Activated CD4-positive, alpha-beta memory T cell treated with anti-CD3 and anti-CD28 coated beads, Interleukin-2, amount 10 ng/mL, durations not matched to agents 7 days and 5 days (primary cell): ENCODE data around the gene HGD. TPM values are rescaled to one million over a fixed set of nuclear protein-coding genes. Genes with fewer than 3 reads are reported as not detected.
A peak's percentile ranks its signal among the peaks of the same experiment; 100 is the strongest.
"Not testable (repeated sequence)": the region's sequence is repeated elsewhere in the genome, so short reads cannot be mapped to it uniquely, and the experiment has no call there.

Experiments used
- CTCF ChIA-PET: fragments of 350-600 bp; sonication (Branson Sonifier 250); formaldehyde crosslinking; loops from one replicate; lab custom pipeline; 2021; ENCODE audit warnings: antibody characterized with exemption, inconsistent platforms; lab: Charles Lee
- POLR2A ChIA-PET: fragments of 350-600 bp; sonication (Branson Sonifier 250); formaldehyde crosslinking; loops from one replicate; lab custom pipeline; 2021; ENCODE audit warnings: antibody characterized with exemption; lab: Charles Lee
- DNase-seq: peaks from one replicate; pipeline ENCODE4 v3.0.0-alpha.2; 2020
- H3K27ac Mint-ChIP-seq: one replicate; pipeline ENCODE4 v1.8.0; 2021; ENCODE audit warnings: mild to moderate bottlenecking, mixed read lengths
- H3K27me3 Mint-ChIP-seq: one replicate; pipeline ENCODE4 v1.8.0; 2021; ENCODE audit warnings: mixed read lengths
- H3K36me3 Mint-ChIP-seq: one replicate; pipeline ENCODE4 v1.8.0; 2021; ENCODE audit warnings: low read depth, mixed read lengths
- H3K4me1 Mint-ChIP-seq: one replicate; pipeline ENCODE4 v1.8.0; 2021; ENCODE audit warnings: mixed read lengths
- H3K4me3 Mint-ChIP-seq: one replicate; pipeline ENCODE4 v1.8.0; 2021; ENCODE audit warnings: mild to moderate bottlenecking, mixed read lengths
- H3K9me3 Mint-ChIP-seq: one replicate; pipeline ENCODE4 v1.8.0; 2021; ENCODE audit warnings: mixed read lengths
- total RNA-seq, 2 experiments: library from RNA; stranded (reverse); gene quantifications; one replicate each; pipeline ENCODE4 v1.2.3, GENCODE V29; 2021

HGD gene
- total RNA-seq, 2 experiments from 2014 or later, result 0.43 to 0.96 TPM

- Mint-ChIP-seq H3K27ac (no peak overlapping the region), H3K36me3 (no peaks in the 10 kb centered on the region), H3K9me3 (peaks cover 4% of the 10 kb centered on the region), H3K27me3 (no peaks in the 10 kb centered on the region), H3K4me3 (no peak overlapping the region), H3K4me1 (no peaks in the 10 kb centered on the region)
- POLR2A ChIA-PET, result no interaction called here
- CTCF ChIA-PET, result no interaction called here
- DNase-seq, result no peak
These were observed 39.6 kb downstream of the HGD start for GRCh38 chr3:120642368-120642948.

- no peaks in the 10 kb centered on the region for H3K4me1 Mint-ChIP-seq
- CTCF ChIA-PET, result no interaction called here
- no peaks in the 10 kb centered on the region for H3K36me3 Mint-ChIP-seq
- no peak overlapping the region for H3K27ac Mint-ChIP-seq
- H3K4me3 Mint-ChIP-seq, result no peak overlapping the region
- no peaks in the 10 kb centered on the region for H3K27me3 Mint-ChIP-seq
- no peak for DNase-seq
- H3K9me3 Mint-ChIP-seq, result peaks cover 4% of the 10 kb centered on the region
- POLR2A ChIA-PET, result no interaction called here
These were observed 40.3 kb downstream of the HGD start for GRCh38 chr3:120641696-120642246.

- CTCF ChIA-PET, result no interaction called here
- no peak for DNase-seq
- Mint-ChIP-seq H3K36me3 (no peaks in the 10 kb centered on the region), H3K27ac (no peak overlapping the region), H3K4me1 (no peaks in the 10 kb centered on the region), H3K4me3 (no peak overlapping the region), H3K9me3 (peaks cover 4% of the 10 kb centered on the region), H3K27me3 (no peaks in the 10 kb centered on the region)
- POLR2A ChIA-PET, result no interaction called here
These were observed 41.8 kb downstream of the HGD start for GRCh38 chr3:120640231-120640630.

- H3K4me3 Mint-ChIP-seq, H3K9me3 Mint-ChIP-seq, CTCF ChIA-PET, POLR2A ChIA-PET, H3K27ac Mint-ChIP-seq, H3K27me3 Mint-ChIP-seq, DNase-seq, H3K36me3 Mint-ChIP-seq, H3K4me1 Mint-ChIP-seq: not testable (repeated sequence)
These were observed 43.2 kb downstream of the HGD start for GRCh38 chr3:120638820-120639219.

- Mint-ChIP-seq H3K27me3 (no peaks in the 10 kb centered on the region), H3K36me3 (no peaks in the 10 kb centered on the region), H3K4me3 (no peak overlapping the region), H3K27ac (no peak overlapping the region), H3K4me1 (no peaks in the 10 kb centered on the region), H3K9me3 (peaks cover 4% of the 10 kb centered on the region)
- ChIA-PET POLR2A (no interaction called here), CTCF (no interaction called here)
- DNase-seq, result no peak
These were observed 44.0 kb downstream of the HGD start for GRCh38 chr3:120637851-120638559.

- POLR2A ChIA-PET, result no interaction called here
- Mint-ChIP-seq H3K27me3 (no peaks in the 10 kb centered on the region), H3K4me1 (no peaks in the 10 kb centered on the region), H3K4me3 (no peak overlapping the region), H3K36me3 (no peaks in the 10 kb centered on the region), H3K27ac (no peak overlapping the region), H3K9me3 (peaks cover 4% of the 10 kb centered on the region)
- CTCF ChIA-PET, result no interaction called here
- no peak for DNase-seq
These were observed 45.1 kb downstream of the HGD start for GRCh38 chr3:120636795-120637401.

- ChIA-PET CTCF (no interaction called here), POLR2A (no interaction called here)
- Mint-ChIP-seq H3K27me3 (no peaks in the 10 kb centered on the region), H3K9me3 (peaks cover 4% of the 10 kb centered on the region), H3K4me3 (no peak overlapping the region), H3K4me1 (no peaks in the 10 kb centered on the region), H3K27ac (no peak overlapping the region), H3K36me3 (no peaks in the 10 kb centered on the region)
- no peak for DNase-seq
These were observed 47.5 kb downstream of the HGD start for GRCh38 chr3:120634539-120634938.

- H3K27ac Mint-ChIP-seq, result no peak overlapping the region
- no peaks in the 10 kb centered on the region for H3K27me3 Mint-ChIP-seq
- no peak overlapping the region for H3K4me3 Mint-ChIP-seq
- ChIA-PET CTCF (interaction anchor here (0.7 kb wide), 1 partner anchor 386 kb away, joined by 4 read pairs; no protein-coding TSS in a partner anchor), POLR2A (no interaction called here)
- no peak for DNase-seq
- H3K9me3 Mint-ChIP-seq, result peaks cover 8% of the 10 kb centered on the region
- H3K36me3 Mint-ChIP-seq, result no peaks in the 10 kb centered on the region
- no peaks in the 10 kb centered on the region for H3K4me1 Mint-ChIP-seq
These were observed 56.9 kb downstream of the HGD start for GRCh38 chr3:120625159-120625586.

GRCh38 chr3:120623727-120624093 lies 58.3 kb downstream of the HGD start:
- no peak for DNase-seq
- Mint-ChIP-seq H3K27me3 (no peaks in the 10 kb centered on the region), H3K27ac (no peak overlapping the region), H3K9me3 (peaks cover 8% of the 10 kb centered on the region), H3K36me3 (no peaks in the 10 kb centered on the region), H3K4me1 (no peaks in the 10 kb centered on the region), H3K4me3 (no peak overlapping the region)
- ChIA-PET CTCF (no interaction called here), POLR2A (no interaction called here)

- Mint-ChIP-seq H3K27ac (no peak overlapping the region), H3K27me3 (no peaks in the 10 kb centered on the region), H3K4me3 (no peak overlapping the region), H3K9me3 (peaks cover 8% of the 10 kb centered on the region), H3K4me1 (no peaks in the 10 kb centered on the region), H3K36me3 (no peaks in the 10 kb centered on the region)
- CTCF ChIA-PET, result interaction anchor here (1.3 kb wide), 1 partner anchor 172 kb away, joined by 10 read pairs; no protein-coding TSS in a partner anchor
- peak; percentile 33 for DNase-seq
- POLR2A ChIA-PET, result no interaction called here
These were observed 58.9 kb downstream of the HGD start for GRCh38 chr3:120622870-120623726.

- no peak for DNase-seq
- H3K4me3 Mint-ChIP-seq, result no peak overlapping the region
- H3K9me3 Mint-ChIP-seq, result peaks cover 8% of the 10 kb centered on the region
- H3K27me3 Mint-ChIP-seq, result no peaks in the 10 kb centered on the region
- no peaks in the 10 kb centered on the region for H3K4me1 Mint-ChIP-seq
- ChIA-PET CTCF (interaction anchor here (1.3 kb wide), 1 partner anchor 173 kb away, joined by 10 read pairs; no protein-coding TSS in a partner anchor), POLR2A (no interaction called here)
- H3K27ac Mint-ChIP-seq, result no peak overlapping the region
- H3K36me3 Mint-ChIP-seq, result no peaks in the 10 kb centered on the region
These were observed 59.6 kb downstream of the HGD start for GRCh38 chr3:120622457-120622856.

GRCh38 chr3:120616745-120617144 lies 65.3 kb downstream of the HGD start:
- H3K36me3 Mint-ChIP-seq, H3K27me3 Mint-ChIP-seq, H3K4me3 Mint-ChIP-seq, POLR2A ChIA-PET, H3K27ac Mint-ChIP-seq, H3K4me1 Mint-ChIP-seq, CTCF ChIA-PET, DNase-seq, H3K9me3 Mint-ChIP-seq: not testable (repeated sequence)
